Suppressor macrophage (primary cell): ENCODE data around the gene GTF2IRD2.
"Not testable (repeated sequence)": the region's sequence is repeated elsewhere in the genome, so short reads cannot be mapped to it uniquely, and the experiment has no call there.

ENCODE experiments used
- DNase-seq, 4 experiments: peaks; one replicate each; pipeline ENCODE4 v3.0.0-alpha.2; 2020 to 2022

The GTF2IRD2 gene

GRCh38 chr7:74788369-74789150 lies 62.8 kb downstream of the GTF2IRD2 start:
- DNase-seq = peak; percentile 92 to 96 (median 94)

DNA sequence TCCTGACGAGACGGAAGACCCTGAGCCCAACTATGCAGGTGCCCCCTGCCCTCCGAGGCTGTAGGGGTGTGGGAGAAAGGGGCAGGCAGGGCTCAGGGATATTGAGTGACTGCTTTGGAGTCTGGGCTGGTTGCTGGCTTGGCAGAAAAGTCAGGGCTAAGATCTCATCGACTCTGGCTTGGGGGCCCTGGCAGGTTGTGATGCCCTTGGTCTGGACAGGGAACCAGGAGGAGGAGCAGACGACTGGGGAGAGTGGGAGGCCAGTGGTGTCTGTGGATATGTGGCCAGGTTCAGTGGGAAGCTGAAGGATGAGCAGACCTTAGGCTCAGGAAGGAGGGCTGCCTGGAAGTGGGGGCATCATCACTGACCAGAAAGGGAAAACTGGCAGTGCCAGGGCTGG lies 67.8 kb downstream of the GTF2IRD2 start:
- not testable (repeated sequence) for DNase-seq

GRCh38 chr7:74781746-74782145 lies 69.7 kb downstream of the GTF2IRD2 start:
- not testable (repeated sequence) for DNase-seq

GRCh38 chr7:74779053-74779452 lies 72.4 kb downstream of the GTF2IRD2 start:
- DNase-seq = not testable (repeated sequence)

DNA sequence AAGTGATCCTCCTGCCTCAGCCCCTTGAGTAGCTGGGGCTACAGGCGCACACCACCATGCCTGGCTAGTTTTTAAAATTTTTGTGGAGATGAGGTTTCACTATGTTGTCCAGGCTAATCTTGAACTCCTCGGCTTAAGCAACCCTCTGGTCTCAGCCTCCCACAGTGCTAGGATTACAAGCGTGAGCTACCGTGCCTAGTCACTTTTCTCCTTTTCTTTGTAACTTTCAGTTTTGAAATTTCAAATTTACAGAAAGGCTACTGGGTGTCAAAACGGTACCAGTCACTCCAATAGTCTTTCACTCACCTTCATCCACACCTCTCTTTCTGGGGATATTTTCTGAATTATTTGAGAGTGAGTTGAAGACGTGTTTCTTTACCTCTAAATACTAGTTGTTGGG lies 76.3 kb downstream of the GTF2IRD2 start:
- DNase-seq = not testable (repeated sequence)

DNA sequence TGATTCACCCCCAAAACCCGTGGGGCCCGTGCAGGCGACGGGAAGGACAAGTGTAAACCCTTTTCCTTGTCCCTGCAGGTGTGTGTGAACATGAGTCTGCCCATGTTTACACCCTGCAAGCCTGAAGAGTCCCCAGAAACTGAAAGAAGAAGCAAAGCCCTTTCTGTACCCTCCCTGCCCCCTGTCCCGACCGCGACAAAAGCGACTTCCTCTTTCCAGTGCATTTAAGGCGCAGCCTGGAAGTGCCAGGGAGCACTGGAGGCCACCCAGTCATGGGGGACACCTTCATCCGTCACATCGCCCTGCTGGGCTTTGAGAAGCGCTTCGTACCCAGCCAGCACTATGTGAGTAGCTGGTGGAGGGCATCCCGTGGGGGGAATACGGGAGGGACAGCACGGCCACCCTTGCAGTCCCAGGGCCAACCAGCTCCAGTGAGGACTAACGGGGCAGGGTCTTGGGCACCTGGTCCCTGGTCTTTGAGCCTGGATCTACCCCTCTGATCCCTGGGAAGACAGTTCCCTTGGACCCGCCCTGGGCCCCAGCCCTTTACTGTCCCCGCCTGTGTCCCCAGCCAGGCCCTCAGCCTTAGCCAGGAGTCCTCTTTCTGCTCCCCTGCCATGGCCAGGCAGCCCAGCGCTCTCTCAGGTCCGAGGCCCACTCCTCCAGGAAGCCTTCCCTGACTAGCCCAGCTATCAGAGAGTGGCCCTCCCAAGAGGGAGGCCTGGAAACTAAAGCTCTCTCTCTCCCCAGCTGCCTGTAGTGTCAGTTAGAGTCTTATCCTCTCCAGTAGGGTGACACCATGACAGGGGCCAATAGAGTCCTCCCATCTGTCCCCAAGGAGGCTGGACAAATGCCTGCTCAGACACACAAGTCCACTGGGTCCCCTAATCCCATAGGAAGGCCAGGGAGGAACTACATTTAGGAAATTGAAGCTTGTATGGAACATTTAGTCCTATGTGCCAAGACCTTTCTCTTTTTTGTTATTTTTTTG lies 77.3 kb downstream of the GTF2IRD2 start, which contains the start of gene NCF1:
Gene NCF1 (plus strand): TSS at position 252 of the 991 bp plus-strand sequence. CDS start 21 bp downstream, at position 273.
- DNase-seq = not testable (repeated sequence)

DNA sequence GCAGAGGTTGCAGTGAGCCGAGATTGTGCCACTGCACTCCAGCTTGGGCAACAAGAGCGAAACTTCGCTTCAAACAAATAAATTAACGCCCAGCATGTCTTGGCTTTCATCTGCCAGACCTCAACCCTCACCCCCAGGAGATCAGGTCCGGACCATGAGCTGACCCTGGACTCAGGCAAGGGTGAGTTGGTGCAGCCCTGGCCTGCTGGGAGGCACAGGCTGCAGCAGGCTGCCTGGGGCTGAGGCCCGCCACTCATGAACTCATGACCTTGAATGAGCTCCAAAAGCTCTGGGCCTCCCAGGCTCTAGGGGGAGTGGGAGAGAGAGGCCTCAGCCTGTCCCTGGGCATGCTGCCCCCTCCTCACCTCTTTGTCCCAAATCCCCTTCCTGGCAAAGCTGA lies 79.3 kb downstream of the GTF2IRD2 start:
- DNase-seq = peak in 3 of 4 experiments; percentile 0 to 4 (median 1)

- DNase-seq = not testable (repeated sequence)
These were observed 81.3 kb downstream of the GTF2IRD2 start for GRCh38 chr7:74770062-74770461.

DNA sequence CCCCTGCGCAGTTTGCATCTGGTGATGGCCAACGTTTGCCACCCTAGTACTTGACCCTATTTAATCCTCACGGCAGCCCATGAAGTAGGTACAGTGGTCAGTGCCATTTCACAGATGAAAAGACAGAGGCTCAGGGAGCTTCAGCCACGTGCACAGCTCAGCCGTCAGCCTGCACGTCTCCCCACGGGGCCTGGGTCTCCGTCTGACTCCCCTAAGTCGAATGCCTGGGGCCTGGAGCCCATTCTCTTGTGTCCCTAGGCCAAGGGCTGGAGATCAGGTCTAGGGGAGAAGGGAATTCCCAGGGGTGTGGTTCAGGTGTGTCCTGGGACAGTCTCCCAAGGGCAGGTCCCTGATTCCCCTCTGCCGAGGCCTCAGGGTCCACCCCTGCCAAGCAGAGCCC lies 84.4 kb downstream of the GTF2IRD2 start:
- DNase-seq = not testable (repeated sequence)

- not testable (repeated sequence) for DNase-seq
These were observed 84.9 kb downstream of the GTF2IRD2 start for GRCh38 chr7:74766509-74766908.

- not testable (repeated sequence) for DNase-seq
These were observed 86.0 kb downstream of the GTF2IRD2 start for GRCh38 chr7:74765205-74765918.

DNA sequence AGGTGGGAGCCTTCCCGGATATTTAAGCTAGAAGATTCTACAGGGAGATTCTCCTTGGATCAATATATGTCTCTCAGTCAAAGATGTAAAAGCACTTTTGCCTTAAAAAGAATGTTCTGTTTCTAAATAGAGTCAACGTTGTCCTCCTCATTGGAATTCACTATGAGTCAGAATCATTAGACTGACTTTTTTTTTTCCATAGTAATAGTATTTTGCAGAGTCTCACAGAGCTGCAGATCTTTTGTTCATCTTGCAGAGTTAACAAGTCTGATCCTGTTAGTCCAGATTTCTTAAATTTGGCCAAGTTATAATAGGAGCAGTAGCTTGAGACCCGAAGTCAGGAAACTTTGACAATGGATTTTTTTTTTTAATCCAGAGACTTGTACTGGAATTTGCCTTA lies 92.4 kb downstream of the GTF2IRD2 start:
- DNase-seq = not testable (repeated sequence)

DNA sequence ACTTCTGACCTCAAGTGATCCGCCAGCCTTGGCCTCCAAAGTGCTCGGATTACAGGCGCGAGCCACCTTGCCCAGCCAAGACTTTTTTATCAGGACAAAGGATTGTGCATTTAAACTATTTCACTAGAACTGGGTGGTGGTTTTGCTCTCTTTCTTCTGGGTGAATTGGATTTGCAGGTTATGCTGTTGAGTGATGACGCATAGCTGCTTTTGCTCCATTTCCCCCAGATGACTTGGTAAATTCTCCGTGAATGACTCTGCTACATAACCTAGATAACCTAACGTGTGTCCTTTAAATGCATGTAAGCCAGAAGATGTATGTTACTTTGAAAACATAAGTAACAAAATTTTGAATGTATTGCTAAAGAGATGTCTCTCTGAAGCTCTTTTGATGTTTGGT lies 93.1 kb downstream of the GTF2IRD2 start:
- DNase-seq = not testable (repeated sequence)

DNA sequence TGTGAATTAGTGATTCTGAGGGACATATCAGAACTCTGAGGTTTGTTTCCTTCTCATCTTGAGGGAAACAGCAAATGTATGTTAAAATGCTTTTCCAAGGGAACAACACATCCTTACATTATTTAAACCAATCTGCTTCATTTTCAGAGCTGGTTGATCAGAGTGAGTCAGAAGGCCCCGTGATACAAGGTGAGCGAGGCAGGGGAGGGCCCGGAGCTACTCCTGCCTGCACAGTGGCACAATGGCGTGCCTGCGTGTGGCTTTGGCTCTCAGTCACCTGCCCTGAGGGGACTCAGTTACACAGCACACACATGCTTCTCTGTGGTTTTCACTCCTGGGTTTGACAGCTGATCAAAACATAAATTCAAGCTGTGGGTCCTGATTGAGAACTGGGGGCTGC lies 94.7 kb downstream of the GTF2IRD2 start:
- not testable (repeated sequence) for DNase-seq

- DNase-seq = not testable (repeated sequence)
These were observed 97.4 kb downstream of the GTF2IRD2 start for GRCh38 chr7:74753921-74754482.
